ENCODE measurements around the gene PDE4B. TPM values are rescaled to one million over a fixed set of nuclear protein-coding genes. Genes with fewer than 3 reads are reported as not detected.

PDE4B gene
- total and polyA plus RNA-seq, 7 donors = 1.6 to 17.2 (median 10.7) TPM

DNA sequence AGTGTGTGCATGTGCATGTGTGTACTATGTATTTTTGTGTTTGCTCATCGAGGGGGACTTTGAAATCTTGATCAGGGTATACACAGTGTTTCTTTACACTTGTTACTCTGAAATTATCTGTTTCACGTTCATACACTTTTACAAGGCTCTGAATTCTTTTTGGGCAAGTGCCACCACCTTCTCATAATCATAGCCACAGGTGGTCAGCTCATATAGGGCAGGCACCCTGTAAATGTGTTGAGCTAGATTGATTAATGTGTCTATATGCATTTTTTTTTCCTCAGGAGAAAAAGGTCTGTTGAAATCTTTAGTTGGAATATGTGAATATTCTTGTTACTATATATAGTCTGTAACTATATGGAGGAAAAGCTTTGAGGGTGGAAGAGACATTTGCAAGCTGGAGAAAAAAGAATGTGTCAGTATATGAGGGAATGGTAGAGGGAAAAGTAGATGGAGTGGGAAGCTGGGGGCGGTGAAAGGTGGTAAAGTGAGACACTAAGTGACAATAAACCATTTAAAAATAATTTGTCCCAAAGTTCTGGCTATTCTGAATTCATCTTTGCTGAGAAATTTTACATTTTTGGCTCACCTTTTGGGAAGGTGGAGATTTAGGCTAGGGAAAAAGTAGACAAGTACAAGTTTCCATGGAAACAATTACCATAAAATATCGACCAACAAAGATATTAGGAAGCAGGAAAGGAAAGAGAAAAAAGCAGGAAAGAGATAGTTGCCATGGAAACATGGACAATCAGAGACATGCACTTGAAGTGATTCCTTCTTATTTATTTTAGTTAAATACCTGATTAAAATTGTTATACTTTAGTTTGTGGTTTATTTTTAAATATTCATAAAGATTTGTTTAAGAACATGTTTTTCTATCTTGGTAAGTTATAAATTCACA is 277.5 kb downstream of the PDE4B start:
- Histone ChIP-seq H3K4me1 (no peaks in the 10 kb centered on the region), H3K27ac (no peak overlapping the region), H3K4me3 (no peak overlapping the region), H3K36me3 (no peaks in the 10 kb centered on the region), H3K9me3 (no peaks in the 10 kb centered on the region), H3K27me3 (no peaks in the 10 kb centered on the region)
- no peak for DNase-seq
- 51 to 60% methylated on average over 4 of the region's 4 CpGs for WGBS, 2 donors
- TF ChIP-seq EP300 (IDR thresholded peaks at IDR 0.05) (no peak), POLR2A (IDR thresholded peaks at IDR 0.05) (no peak), POLR2AphosphoS5 (IDR thresholded peaks at IDR 0.05) (no peak)
- TF ChIP-seq, protein P1, sequence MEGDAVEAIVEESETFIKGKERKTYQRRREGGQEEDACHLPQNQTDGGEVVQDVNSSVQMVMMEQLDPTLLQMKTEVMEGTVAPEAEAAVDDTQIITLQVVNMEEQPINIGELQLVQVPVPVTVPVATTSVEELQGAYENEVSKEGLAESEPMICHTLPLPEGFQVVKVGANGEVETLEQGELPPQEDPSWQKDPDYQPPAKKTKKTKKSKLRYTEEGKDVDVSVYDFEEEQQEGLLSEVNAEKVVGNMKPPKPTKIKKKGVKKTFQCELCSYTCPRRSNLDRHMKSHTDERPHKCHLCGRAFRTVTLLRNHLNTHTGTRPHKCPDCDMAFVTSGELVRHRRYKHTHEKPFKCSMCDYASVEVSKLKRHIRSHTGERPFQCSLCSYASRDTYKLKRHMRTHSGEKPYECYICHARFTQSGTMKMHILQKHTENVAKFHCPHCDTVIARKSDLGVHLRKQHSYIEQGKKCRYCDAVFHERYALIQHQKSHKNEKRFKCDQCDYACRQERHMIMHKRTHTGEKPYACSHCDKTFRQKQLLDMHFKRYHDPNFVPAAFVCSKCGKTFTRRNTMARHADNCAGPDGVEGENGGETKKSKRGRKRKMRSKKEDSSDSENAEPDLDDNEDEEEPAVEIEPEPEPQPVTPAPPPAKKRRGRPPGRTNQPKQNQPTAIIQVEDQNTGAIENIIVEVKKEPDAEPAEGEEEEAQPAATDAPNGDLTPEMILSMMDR (IDR thresholded peaks at IDR 0.05) = no peak
- intact Hi-C loops (cut with DNase I) = no loop called here

GRCh38 chr1:66073388-66073787 is 280.7 kb downstream of the PDE4B start:
- Histone ChIP-seq H3K4me3 (no peak overlapping the region), H3K27ac (no peak overlapping the region), H3K4me1 (no peaks in the 10 kb centered on the region), H3K36me3 (no peaks in the 10 kb centered on the region), H3K9me3 (no peaks in the 10 kb centered on the region), H3K27me3 (no peaks in the 10 kb centered on the region)
- no peak for DNase-seq
- WGBS, 2 donors = 54 to 75% methylated on average over 2 of the region's 2 CpGs
- no peak for TF ChIP-seq POLR2A (IDR thresholded peaks at IDR 0.05)
- TF ChIP-seq, protein P1 (IDR thresholded peaks at IDR 0.05) = no peak
- TF ChIP-seq POLR2AphosphoS5 (IDR thresholded peaks at IDR 0.05) = no peak
- no peak for TF ChIP-seq EP300 (IDR thresholded peaks at IDR 0.05)
- intact Hi-C loops (cut with DNase I) = no loop called here

DNA sequence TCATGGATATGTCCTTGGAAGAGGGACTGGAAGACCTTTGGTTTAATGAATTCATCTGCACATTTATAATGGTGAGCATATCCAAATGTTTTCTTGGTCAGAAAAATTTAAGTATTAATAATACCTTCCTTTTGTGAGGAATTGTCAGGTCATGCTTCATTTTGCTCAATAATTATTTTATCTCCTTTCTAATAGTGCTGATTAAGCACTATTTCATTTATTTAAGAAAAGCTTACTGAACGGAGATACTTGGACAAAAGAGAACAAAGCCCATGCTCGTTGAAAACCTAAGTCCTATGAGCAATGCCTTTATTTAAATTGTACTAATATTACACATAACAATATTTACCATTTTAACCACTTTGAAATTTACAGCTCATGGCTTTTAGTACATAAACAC is 281.5 kb downstream of the PDE4B start:
- intact Hi-C loops (cut with DNase I) = no loop called here
- H3K27me3 ChIP-seq = no peaks in the 10 kb centered on the region
- H3K36me3 ChIP-seq = no peaks in the 10 kb centered on the region
- WGBS, 2 donors = 85 to 89% methylated on average over 2 of the region's 2 CpGs
- H3K9me3 ChIP-seq = no peaks in the 10 kb centered on the region
- no peak for DNase-seq
- no peak overlapping the region for H3K27ac ChIP-seq
- no peak overlapping the region for H3K4me3 ChIP-seq
- H3K4me1 ChIP-seq = no peaks in the 10 kb centered on the region
- TF ChIP-seq, protein P1 (IDR thresholded peaks at IDR 0.05) = no peak

GRCh38 chr1:66078412-66078811 is 285.7 kb downstream of the PDE4B start:
- Histone ChIP-seq H3K36me3 (no peaks in the 10 kb centered on the region), H3K4me3 (no peak overlapping the region), H3K27me3 (no peaks in the 10 kb centered on the region), H3K9me3 (no peaks in the 10 kb centered on the region), H3K4me1 (no peaks in the 10 kb centered on the region), H3K27ac (no peak overlapping the region)
- DNase-seq = no peak
- TF ChIP-seq, protein P1 (IDR thresholded peaks at IDR 0.05) = no peak
- TF ChIP-seq POLR2AphosphoS5 (IDR thresholded peaks at IDR 0.05) = no peak
- no peak for TF ChIP-seq EP300 (IDR thresholded peaks at IDR 0.05)
- no peak for TF ChIP-seq POLR2A (IDR thresholded peaks at IDR 0.05)
- 84 to 85% methylated on average over 6 of the region's 6 CpGs for WGBS, 2 donors
- intact Hi-C loops (cut with DNase I) = no loop called here

Measured in sigmoid colon (tissue), 7 donors.